Left hindlimb (tissue), 1 donor: Measurements from ENCODE around the gene RTN4.
A peak's percentile ranks its signal among the peaks of the same experiment; 100 is the strongest.
"Not testable (repeated sequence)": the region's sequence is repeated elsewhere in the genome, so short reads cannot be mapped to it uniquely, and the experiment has no call there.

Experiments used
- DNase-seq: peaks from one replicate; pipeline ENCODE4 v3.0.0-alpha.2; 2018

RTN4 gene, protein sequence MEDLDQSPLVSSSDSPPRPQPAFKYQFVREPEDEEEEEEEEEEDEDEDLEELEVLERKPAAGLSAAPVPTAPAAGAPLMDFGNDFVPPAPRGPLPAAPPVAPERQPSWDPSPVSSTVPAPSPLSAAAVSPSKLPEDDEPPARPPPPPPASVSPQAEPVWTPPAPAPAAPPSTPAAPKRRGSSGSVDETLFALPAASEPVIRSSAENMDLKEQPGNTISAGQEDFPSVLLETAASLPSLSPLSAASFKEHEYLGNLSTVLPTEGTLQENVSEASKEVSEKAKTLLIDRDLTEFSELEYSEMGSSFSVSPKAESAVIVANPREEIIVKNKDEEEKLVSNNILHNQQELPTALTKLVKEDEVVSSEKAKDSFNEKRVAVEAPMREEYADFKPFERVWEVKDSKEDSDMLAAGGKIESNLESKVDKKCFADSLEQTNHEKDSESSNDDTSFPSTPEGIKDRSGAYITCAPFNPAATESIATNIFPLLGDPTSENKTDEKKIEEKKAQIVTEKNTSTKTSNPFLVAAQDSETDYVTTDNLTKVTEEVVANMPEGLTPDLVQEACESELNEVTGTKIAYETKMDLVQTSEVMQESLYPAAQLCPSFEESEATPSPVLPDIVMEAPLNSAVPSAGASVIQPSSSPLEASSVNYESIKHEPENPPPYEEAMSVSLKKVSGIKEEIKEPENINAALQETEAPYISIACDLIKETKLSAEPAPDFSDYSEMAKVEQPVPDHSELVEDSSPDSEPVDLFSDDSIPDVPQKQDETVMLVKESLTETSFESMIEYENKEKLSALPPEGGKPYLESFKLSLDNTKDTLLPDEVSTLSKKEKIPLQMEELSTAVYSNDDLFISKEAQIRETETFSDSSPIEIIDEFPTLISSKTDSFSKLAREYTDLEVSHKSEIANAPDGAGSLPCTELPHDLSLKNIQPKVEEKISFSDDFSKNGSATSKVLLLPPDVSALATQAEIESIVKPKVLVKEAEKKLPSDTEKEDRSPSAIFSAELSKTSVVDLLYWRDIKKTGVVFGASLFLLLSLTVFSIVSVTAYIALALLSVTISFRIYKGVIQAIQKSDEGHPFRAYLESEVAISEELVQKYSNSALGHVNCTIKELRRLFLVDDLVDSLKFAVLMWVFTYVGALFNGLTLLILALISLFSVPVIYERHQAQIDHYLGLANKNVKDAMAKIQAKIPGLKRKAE

GRCh38 chr2:55050100-55050994 lies at the start of gene RTN4:
Gene RTN4 (minus strand): TSS chr2:55050451. CDS start chr2:55050300, 151 bp downstream.
- DNase-seq = peak; percentile 100

DNA sequence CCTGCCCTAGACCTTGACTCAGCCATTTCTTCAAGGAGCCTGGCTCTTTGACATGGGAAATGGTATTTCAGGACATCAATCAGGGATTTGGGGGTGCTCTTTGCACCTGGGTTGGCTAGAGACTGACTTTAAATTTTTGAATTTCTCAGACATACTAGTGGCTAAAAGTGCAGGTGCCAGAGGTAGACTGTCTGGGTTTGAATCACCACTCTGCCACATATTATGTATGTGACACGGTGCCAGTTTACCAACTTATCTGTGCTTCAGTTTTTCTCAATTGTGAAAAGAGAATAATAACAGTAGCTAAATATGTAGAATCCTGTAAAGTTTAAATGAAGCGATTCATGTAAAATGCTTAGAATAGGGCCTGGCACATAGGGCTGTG lies 49.2 kb upstream of the RTN4 start:
- DNase-seq = no peak

DNA sequence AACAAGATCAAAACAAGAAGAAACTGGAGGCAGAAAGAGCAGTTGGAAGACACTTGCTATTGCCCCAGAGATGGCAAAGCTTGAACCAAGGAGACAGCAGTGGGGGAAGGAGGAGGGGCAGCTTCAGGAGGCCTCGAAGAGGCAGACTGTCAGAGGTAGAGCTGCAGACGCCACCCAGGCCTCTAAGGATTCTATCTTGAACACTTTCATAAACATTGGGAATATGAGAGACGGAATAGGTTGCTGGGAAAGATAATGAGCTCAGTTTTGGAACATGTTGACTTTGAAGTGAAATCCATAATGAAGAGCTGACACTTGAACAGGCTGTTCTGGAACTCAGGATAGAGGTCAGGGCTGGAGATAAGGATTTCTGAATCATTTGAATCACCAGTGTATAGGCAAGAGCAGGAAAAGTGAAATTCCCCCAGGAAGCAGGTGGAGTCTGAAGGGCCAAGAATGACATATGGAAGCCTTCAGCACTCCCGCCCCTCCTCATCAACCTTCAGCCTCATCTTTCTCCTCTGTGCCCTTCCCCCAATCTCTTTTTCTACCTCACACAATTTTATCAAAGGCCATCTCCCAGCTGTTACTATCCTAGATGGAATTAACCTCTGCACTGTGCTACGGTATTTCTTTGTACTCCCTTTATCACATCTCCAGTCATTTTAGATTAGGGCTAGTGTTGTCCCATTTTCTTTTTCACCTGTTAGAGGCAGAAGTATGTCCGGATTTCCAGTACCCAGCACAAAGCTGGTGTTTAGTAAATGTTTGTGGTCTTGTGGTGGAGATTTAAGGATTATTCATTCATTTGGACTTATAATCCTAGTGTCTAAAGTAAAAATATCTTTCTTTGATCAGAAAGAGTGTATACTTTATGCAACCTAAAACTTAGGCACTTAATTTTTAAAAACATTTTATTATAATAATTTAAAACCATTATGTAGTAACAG lies 47.5 kb upstream of the RTN4 start:
- no peak for DNase-seq

DNA sequence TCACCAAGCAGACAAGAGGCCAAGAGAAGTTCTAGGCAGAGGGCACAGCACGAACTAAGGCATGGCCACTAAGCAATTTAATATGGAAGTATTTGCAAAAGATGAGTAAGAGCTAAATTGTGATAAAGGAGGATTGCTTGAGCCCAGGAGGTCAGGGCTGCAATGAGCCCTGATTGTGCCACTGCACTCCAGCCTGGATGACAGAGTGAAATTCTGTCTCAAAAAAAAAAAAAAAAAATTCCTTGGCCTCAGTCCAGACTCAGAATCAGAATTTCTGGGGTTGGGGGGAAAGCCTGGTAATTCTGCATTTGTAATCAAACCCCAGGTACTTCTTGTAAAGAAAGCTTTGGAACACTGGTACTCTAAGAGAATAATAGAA lies 46.8 kb upstream of the RTN4 start:
- no peak for DNase-seq

GRCh38 chr2:55096586-55096985 lies 46.3 kb upstream of the RTN4 start:
- no peak for DNase-seq

DNA sequence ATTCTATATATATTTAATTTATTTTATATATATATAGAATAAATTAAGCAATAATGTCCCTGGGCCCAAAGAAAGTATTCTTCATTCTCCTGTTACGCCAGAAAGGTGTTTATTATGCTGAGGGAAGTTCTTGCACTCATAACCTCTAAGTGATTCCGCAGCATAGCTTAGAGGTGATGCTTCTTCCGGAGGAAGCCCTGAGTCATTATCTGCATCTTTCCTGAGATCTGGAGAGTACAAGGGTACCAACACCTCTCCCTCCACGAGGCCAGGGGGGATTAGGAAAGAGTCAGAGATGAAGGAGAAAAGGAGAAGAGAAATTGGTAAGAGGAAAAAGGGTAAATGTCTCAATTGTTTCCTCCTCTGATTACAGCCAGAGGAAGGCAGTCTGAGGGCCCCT lies 43.1 kb upstream of the RTN4 start:
- no peak for DNase-seq

DNA sequence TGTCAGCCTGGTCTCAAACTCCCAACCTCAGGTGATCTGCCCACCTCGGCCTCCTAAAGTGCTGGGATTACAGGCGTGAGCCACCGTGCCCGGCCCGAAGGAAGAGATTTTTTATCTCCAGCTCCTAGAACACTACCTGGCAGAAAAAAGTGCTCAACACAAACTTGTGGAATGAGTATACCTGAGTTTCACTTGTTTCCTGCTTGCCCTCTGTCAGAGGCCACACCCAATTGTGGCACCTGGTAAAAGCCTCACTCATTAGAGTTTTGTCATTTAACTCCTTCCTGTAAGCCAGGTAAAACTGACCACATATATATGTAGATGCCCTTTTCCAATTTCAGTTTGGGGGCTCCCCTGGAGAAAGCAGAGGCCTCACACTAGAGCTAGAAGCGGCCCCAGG lies 42.2 kb upstream of the RTN4 start:
- DNase-seq = no peak

DNA sequence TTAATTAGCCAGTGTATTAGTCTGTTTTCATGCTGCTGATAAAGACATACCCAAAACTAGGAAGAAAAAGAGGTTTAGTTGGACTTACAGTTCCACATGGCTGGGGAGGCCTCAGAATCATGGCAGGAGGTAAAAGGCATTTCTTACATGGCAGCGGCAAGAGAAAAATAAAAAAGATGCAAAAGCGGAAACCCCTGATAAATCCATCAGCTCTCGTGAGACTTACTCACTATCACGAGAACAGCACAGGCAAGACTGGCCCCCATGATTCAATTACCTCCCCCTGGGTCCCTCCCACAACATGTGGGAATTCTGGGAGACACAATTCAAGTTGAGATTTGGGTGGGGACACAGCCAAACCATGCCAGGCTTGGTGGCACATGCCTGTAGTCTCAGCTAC lies 41.4 kb upstream of the RTN4 start:
- not testable (repeated sequence) for DNase-seq

DNA sequence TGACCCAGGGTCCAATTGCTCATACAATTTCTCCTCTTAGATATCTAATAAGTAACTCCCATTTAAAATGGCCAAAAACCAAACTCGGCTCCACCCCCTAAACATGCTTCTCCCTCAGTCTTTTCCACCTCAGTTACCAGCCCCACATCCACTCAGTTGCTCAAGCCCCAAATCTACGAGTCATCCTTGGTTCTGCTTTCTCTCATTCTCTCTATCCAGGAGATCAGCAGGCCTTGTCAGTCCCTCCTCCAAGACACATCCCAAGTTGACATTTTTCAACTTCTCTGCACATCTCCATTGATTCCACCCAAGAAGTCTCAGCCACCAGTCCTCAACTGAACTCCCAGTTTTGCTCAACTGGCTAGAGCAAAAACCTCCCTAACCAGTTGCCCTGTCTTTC lies 40.5 kb upstream of the RTN4 start:
- no peak for DNase-seq

DNA sequence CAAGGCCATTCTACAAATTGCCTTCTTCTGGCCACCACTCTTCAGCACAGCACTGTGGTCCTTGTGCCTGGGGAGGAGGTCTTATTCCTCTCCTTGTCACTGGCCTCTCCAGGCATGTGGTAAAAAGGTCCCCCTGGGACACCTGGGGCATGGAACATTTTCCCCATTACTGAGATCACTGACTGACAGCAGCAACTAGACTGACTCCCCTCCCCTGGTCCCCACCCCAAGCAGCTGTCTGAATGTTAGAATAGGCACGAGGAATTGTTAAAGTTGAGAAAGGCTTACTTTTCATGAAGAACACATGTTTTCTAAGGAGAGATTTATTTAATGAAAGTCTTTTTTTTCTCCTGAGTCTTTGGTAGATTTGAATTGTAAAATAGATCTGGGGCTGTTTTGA lies 39.5 kb upstream of the RTN4 start:
- peak; percentile 33 for DNase-seq

DNA sequence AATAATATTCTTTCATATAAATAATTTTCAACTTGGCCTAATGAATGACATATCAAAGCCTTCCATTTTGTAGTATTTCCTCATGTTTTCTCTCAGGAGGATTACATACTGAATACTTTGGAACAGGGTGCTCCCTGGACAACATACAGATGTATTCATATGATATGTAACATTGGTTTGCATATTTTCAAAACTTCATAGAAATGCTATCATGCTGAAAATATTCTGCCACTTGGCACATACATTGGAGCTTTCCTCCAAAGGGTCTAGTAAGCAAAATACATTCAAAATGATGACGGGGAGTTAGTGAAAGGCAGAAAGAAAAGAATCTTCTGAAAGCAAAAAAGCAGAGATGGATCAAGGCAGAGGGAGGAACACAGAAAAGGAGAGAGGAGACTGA lies 38.1 kb upstream of the RTN4 start:
- DNase-seq = no peak

DNA sequence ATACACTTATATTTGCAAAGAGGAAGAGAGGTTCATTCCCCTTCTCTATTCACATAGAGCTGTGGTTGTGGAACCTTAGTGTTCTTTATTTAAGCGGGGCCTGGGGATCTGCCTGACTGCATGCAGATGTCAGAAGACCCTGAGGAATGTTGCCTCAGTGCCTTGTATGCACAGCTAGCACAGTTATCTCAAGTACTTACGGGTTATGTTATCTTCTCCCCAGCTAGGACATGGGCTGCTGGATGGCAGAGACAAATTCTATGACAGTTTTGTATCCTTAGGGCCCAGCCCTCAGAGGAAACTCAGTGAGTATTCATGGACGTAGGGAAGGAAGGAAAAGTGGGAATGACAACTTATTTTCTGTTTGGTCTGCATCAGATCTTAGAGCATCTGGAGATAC lies 37.7 kb upstream of the RTN4 start:
- no peak for DNase-seq

DNA sequence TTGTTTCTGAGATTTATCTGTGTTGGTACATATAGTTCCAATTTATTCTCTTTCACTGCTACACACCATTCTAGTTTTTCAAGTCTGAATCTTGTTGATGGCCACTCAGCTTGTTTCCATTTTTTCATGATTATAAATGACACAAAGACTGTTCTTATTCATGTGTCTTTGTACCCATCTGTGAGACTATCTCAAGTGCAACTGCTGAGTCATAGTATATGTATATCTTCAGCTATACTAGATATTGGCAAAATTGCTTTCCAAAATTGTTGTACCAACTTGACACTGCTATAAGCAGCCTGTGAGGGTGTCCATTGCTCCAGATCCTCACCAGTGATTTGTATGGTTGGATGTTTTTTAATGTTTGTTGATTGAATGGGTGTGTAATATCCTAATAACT lies 37.2 kb upstream of the RTN4 start:
- DNase-seq = no peak

- DNase-seq = no peak
Observed at GRCh38 chr2:55085113-55086040, 35.1 kb upstream of the RTN4 start.

GRCh38 chr2:55084641-55085040 lies 34.4 kb upstream of the RTN4 start:
- no peak for DNase-seq

- no peak for DNase-seq
Observed at GRCh38 chr2:55080204-55080738, 30.0 kb upstream of the RTN4 start.

DNA sequence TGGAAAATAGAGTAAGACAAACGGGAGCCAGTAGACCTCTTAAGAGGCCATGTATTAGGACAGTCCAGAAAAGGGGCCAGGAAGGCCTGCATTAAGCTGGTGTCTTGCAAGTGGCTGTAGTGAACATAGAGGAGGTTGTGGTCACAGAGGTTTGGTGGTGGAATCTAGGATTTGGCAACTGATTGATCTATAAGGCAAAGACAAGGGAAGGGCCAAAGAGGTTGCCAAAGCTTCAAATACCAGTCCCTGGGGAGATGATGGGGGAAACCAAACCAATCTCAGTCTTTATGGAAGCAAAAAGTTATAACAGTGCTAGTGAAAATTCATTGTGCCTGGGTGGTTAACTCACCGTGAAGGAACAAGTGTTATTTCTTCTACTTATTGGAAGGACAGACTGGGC lies 28.7 kb upstream of the RTN4 start:
- DNase-seq = no peak

DNA sequence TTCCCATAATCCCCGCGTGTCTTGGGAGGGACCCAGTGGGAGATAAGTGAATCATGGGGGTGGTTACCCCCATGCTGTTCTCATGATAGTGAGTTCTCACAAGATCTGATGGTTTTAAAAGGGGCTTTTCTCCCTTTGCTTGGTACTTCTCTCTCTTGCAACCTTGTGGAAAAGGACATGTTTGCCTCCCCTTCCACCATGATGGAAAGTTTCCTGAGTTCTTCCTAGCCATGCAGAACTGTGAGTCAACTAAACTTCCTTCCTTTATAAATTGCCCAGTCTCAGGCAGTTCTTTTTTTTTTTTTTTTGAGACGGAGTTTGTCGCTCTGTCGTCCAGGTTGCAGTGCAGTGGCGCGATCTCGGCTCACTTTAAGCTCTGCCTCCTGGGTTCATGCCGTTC lies 26.5 kb upstream of the RTN4 start:
- DNase-seq = no peak

DNA sequence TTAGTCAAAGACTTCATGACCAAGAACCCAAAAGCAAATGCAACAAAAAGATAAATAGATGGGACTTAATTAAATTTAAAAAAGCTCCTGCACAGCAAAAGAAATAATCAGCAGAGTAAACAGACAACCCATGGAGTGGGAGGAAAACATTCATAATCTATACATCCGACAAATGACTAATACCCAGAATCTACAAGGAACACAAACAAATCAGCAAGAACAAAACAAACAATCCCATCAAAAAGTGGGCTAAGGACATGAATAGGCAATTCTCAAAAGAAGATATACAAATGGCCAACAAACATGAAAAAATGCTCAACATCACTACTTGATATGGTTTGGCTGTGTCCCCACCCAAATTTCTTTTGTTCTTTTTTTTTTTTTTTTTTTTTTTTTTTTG lies 25.8 kb upstream of the RTN4 start:
- DNase-seq = not testable (repeated sequence)
